Measurements from ENCODE around the gene ZNF181.

The ZNF181 gene

DNA sequence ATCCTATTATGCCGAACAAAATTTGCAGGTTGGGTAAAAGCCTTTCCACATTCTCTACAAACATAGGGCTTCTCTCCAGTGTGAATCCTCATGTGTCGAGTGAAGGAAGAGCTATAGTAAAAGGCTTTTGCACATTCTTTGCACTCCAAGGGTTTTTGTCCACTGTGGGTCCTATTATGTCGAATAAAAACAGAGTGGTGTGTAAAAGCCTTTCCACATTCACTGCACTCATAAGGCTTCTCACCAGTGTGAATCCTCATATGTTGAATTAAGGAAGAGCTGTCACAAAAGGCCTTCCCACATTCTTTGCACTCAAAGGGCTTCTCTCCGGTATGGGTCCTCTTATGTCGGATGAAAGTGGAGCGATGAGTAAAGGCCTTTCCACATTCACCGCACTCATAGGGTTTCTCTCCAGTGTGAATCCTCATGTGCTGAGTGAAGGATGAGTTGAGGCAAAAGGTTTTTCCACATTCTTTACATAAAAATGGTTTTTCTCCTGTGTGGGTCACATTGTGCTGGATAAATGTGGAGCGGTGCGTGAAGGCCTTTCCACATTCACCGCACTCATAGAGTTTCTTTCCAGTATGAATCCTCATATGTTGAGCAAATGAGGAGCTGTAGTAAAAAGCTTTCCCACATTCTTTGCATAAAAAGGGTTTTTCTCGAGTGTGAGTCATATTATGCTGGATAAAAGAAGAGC lies 25.3 kb downstream of the ZNF181 start:
- DNase-seq = no peak

DNA sequence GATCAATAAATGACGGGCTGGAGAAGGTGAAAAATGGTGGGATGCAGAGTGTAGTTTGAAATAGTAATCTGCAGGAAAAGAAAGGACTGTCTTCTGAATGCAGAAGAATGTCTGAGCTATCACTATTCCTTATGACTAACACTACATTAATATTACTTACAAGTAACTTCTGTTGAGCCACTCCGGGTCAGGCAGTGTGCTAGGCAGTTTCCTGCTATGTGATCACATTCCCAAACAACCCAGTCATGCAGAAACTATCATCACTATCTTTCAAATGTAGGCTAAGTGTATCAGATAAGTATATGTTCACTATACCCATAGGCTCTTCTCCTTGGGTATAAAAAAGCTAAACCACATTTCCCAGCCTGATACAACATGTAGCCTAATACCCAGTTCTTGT lies 32.3 kb downstream of the ZNF181 start:
- DNase-seq = no peak

DNA sequence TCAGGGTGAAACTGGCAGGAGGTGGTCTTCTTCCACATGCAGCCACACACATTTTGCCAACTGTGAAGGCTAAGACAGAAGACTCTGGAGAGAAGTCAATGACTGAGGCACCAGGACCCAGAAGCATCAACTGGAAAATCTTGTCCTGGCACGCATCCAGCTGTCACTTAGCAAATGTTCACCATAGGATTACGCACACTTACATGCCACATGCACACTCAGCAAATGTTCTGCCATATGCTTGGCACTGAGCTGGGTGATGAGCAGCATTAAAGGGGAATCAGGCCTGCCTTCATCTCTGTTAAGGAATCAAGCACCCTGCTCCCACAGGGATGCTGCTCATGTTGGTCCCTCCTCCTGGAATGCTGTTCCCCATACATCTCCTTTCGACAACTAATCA lies 33.9 kb downstream of the ZNF181 start:
- peak; percentile 70 for DNase-seq

DNA sequence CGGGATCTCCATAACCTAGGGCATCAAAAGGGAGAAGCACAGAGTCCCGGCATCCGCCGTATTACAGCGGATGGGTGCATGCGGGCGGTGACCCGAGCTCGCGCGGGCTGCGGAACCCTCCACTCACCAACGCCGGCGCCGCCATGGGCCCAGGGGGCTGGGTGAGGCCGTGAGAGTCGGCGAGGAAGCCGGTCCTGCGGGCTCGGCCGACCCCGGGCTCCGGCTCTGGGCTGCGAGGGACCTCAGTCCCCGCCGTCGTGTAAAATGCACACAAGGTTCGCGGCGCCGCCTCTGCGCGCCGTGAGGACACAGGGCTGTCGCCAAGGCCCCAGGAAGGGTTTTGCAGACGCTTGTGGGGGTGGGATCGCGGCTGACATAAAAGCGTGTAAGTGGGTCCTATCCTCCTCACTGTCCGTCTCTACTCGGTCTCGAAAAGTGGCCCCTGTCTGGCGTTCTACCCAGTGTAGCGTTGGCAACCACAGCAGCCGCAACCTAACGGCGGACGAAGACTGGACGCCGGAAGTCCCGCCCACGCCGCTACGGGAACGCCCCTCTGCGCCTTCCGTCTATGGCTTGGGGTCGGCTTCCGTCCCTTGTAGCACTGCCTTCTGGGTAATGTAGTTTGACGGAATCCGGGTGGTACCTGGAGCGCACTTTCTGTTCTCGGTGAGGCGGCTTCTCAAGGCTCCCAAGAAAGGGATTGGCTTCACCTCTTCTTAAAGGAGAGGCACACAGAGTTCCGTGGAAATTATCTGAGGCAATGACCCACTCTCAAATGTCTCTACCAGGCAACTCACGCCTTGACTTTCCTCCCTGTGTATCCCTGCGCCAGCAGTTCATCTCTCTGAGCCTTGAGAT lies 38.9 kb downstream of the ZNF181 start, which contains the start of gene ZNF599:
Gene ZNF599 (minus strand): TSS at position 519 of the 858 bp plus-strand sequence. CDS start 374 bp downstream, at position 145.
- DNase-seq = peak; percentile 35

- DNase-seq = no peak
Observed at GRCh38 chr19:34773555-34773864, 39.5 kb downstream of the ZNF181 start.

DNA sequence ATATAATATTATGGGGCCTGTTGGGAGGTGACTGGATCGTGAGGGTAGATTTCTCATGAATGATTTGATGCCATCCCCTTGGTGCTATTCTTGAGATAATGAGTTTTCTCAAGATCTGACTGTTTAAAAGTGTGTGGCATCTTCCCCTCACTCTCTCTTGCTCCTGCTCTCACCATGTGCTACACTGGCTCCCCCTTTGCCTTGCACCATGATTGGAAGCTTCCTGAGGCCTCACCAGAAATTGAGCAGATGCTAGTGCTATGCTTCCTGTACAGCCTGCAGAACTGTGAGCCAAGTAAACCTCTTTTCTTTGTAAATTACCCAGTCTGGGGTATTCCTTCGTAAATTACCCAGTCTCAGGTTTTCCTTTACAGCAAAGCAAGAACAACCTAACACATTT lies 40.8 kb downstream of the ZNF181 start:
- no peak for DNase-seq

- DNase-seq = no peak
Observed at GRCh38 chr19:34778342-34778741, 44.3 kb downstream of the ZNF181 start.

DNA sequence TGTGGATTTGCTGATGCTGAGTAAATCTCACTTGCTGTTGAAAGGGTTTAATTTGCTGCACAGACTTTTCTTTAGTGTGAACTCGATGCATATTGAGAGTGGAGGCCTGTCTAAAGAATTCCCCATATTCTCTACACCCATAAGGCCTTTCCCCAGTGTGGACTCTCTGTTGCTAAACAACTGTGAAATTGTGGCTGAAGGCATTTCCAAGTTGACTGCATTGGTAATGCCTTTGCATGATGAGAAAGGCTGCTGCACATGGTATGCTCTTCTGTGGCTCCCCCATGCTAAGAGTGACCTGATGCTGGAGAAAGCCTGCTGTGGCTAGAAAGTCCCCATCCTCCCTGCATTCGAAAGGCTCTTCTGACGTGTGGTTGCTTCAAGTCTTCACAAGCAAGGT lies 45.6 kb downstream of the ZNF181 start:
- DNase-seq = no peak

GRCh38 chr19:34786236-34786635 lies 52.2 kb downstream of the ZNF181 start:
- no peak for DNase-seq

DNA sequence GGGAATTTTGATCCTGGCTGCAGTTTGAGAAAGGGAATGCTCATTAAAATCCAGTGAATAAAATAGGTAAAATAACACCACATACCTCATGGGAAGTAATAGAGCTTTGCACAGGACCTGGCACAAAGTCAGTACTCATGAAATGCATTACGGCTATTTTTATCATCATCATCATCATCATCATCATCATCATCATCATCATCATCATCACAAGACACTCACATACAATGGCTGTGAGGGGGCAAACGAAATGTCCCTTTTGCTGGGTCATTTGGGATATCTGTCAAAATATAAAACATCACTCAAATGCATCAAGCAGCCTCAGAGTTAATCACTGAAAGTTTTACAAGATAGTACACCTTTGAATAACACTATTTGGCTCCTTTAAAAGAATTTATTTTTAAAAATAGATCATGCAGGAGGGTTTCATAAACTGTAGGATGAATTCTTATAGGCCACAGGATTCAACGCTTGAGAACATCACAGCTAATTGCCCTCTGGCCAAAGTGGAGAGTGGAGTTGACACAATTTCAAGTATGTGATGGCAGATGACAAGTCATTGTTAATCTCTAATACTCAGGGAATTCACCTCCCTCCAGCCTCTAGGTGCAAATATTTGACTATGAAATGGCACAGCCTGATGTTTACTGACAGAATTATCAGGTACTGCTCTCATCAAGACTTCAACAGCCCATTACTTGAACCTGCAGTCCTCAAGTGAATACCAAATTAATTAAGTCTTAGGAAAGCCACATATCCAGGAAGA lies 53.2 kb downstream of the ZNF181 start:
- no peak for DNase-seq

- DNase-seq = no peak
Observed at GRCh38 chr19:34788074-34788473, 54.0 kb downstream of the ZNF181 start.

- DNase-seq = no peak
Observed at GRCh38 chr19:34793565-34793964, 59.5 kb downstream of the ZNF181 start.

- no peak for DNase-seq
Observed at GRCh38 chr19:34794066-34794960, 60.3 kb downstream of the ZNF181 start.

All from NCI-H524 treated with DMSO at 0.1 percent for 48 hours (cell line).